Mammary epithelial cell (primary cell): ENCODE data around the gene MYO7A.

Source experiments
- CTCF ChIP-seq, 2 donors: IDR thresholded peaks in 1 of 2; conservative IDR thresholded peaks in 1 of 2; 2 replicates each; pipeline ENCODE4 v1.5.1; 2011 to 2012; ENCODE audit warnings: inconsistent platforms in 2 of 2, low read length in 2 of 2, mild to moderate bottlenecking in 2 of 2, control low read depth in 1 of 2, low read depth in 1 of 2; ENCODE audit not compliant: insufficient read depth in 1 of 2; ENCODE audit errors: extremely low read depth in 1 of 2
- EZH2 ChIP-seq: IDR thresholded peaks from 2 replicates; pipeline ENCODE4 v1.6.1; 2012; ENCODE audit warnings: low read length, inconsistent platforms, borderline replicate concordance

GRCh38 chr11:77199137-77199745 lies 71.2 kb downstream of the MYO7A start:
- TF ChIP-seq CTCF (conservative IDR thresholded peaks at IDR 0.05 in 1 of 2, IDR thresholded peaks at IDR 0.05 in 1 of 2; ENCODE audit: extremely low read depth in 1 of 2, insufficient read depth in 1 of 2, low read depth in 1 of 2, low read length in 2 of 2): no peak
- TF ChIP-seq EZH2: no peak
